Regular cardiac myocyte (primary cell): ENCODE measurements around the gene CALHM3. TPM values are rescaled to one million over a fixed set of nuclear protein-coding genes. Genes with fewer than 3 reads are reported as not detected.

Experiments used
- total RNA-seq: library from RNA; depleted of rRNA; stranded (reverse); fragments of >200 nt; gene quantifications from 2 replicates; pipeline ENCODE4 v1.2.3, GENCODE V29; 2014

The CALHM3 gene, protein sequence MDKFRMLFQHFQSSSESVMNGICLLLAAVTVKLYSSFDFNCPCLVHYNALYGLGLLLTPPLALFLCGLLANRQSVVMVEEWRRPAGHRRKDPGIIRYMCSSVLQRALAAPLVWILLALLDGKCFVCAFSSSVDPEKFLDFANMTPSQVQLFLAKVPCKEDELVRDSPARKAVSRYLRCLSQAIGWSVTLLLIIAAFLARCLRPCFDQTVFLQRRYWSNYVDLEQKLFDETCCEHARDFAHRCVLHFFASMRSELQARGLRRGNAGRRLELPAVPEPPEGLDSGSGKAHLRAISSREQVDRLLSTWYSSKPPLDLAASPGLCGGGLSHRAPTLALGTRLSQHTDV
- not detected in 2 replicates for total RNA-seq

DNA sequence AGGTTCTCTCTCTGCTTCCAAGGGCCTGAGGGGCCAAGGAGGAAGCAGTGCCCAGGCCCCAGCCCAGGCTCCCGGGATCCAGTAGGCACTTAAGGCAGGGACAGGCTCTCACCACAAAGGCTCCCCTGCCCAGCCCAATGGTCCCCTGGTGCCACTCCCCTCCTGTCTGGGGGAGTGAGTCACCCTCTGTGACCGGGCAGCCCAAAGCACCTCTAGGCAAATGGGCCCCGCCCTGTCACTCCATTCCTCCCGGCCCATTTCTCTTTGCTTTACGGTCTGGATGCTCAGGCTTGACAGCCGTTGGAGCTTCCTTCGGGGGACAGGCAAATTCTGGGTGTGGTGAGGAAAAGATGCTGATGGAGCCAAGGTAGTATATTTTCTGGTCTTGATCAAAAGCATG, at the start of gene CALHM3:
Gene CALHM3 (minus strand): TSS at position 106 of the 400 bp plus-strand sequence. CDS start 208 bp downstream, outside the sequence.

DNA sequence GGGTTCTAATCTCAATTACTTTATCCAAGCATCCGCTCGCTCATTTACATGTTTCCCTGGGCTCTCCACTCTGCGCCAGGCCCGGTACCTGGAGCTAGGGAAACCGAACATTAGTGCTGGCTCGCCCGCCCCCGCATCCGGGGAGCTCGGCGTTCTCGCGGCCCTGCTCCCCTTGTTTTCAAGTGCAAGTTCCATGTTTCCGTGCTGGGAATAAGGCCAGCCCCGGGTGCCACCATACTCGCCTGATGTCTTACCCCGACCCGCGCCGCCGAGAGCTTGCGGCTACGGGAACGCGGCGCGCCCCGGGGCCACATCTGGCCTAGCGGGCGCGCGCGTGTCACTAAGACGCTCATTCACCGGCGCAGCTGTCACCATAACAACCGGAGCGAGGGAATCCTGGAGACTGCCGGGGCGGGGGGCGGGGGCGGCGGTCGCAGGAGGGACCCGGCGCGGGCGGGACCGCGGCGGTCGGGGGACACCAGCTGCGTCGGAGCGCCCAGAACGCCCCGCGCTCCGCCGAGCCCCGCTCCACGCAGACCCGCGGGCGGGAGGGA, 14.4 kb upstream of the CALHM3 start, which contains the start of gene NEURL1:
Gene NEURL1 (plus strand): TSS at position 344 of the 554 bp plus-strand sequence. CDS start 683 bp downstream, outside the sequence.

DNA sequence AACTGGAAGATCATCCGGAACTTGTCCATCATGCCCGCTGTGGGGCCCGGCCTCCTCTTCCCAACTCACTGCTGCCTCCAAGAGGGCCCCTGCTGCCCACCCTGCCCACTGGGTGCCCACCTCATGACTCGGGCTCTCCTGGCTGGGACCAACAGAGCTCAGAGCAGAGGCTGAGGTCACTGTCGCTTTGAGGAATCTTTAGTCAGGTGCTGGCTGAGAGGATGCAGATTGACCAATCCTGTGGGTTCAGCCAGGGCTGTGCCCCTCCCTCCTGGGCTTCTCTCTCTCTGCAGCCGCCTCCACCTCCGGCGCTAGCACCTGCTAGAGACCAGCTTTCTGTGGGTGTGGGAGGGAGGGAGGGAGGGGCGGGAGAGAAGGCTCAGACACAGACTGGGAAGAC, 20.3 kb downstream of the CALHM3 start, which contains the start of gene CALHM1:
Gene CALHM1 (minus strand): TSS at position 181 of the 400 bp plus-strand sequence. CDS start 149 bp downstream, at position 32.

DNA sequence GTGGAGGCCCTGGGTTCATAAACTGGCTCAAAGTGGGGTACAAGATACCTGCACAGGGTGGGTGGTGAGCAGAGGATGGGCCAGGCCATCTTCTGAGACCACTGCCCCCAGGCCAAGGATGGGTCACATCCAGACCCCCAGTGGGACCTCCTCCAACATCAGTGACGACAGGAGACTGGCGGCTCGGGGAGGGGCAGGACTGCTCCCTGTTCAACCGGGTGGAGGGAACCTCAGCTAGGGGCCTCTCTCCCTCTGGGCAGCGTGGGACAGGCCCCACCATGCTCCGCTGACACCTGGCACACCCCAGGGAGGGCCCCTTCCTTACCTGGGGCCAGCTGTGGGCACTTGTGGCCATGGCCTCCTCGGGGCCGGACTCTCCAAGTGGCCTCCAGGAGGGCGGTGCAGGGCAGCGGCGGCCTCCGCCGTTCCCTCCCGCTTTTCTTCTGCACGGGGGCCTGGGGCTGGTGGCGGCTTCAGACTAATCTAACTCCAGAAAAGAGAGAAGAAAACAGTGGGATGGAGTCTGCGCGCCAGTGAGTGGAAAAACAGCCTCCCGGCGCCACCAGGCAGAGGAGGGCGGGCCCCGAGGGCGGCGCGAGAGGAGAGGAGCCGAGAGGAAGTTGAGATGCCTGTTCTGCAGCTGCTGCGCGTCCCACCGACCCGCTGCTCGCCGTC, 27.1 kb downstream of the CALHM3 start, which contains the start of gene CALHM2:
Gene CALHM2 (minus strand): TSS at position 540 of the 675 bp plus-strand sequence. CDS start 2,429 bp downstream, outside the sequence.

Other genes starting within 250 kb of the CALHM3 start
- gene RPEL1, start 233.4 kb downstream of the CALHM3 start, total RNA-seq = under 0.01 and 0.19 TPM in 2 replicates
- gene INA, start 202.1 kb downstream of the CALHM3 start, total RNA-seq = 1.1 and 1.2 TPM in 2 replicates
- gene PCGF6, start 128.1 kb downstream of the CALHM3 start, total RNA-seq = 14.1 and 14.2 TPM in 2 replicates
- 4.2 and 7.5 TPM in 2 replicates for gene TAF5, start 111.3 kb downstream of the CALHM3 start, total RNA-seq
- 254 and 289 TPM in 2 replicates for gene ATP5MK, start 82.8 kb downstream of the CALHM3 start, total RNA-seq
- gene PDCD11, start 82.6 kb downstream of the CALHM3 start, total RNA-seq = 30.2 and 53.7 TPM in 2 replicates
- gene CALHM2, start 26.9 kb downstream of the CALHM3 start, total RNA-seq = 15.0 and 16.1 TPM in 2 replicates
- not detected in 2 replicates for gene CALHM1, start 20.3 kb downstream of the CALHM3 start, total RNA-seq
- under 0.01 TPM in 2 replicates for gene NEURL1, start 14.5 kb upstream of the CALHM3 start, total RNA-seq